HepG2 (cell line): Measurements from ENCODE around the gene WHAMM. TPM values are rescaled to one million over a fixed set of nuclear protein-coding genes. Genes with fewer than 3 reads are reported as not detected.

Experiments used
- ATAC-seq: fragments of 200-7000 bp; cut with Tn5 transposase; 3 replicates; pipeline ENCODE4 v1.9.1; 2020; ENCODE audit warnings: mild to moderate bottlenecking, moderate library complexity
- BruUV-seq: library from RNA; stranded (reverse); fragments of 400-500 nt; replicated peaks from 2 replicates; lab custom pipeline; 2021; lab: Mats Ljungman, UMichigan
- CTCF ChIA-PET: fragments of 300-600 bp; formaldehyde crosslinking; extraction: SDS; loops from one replicate; lab custom pipeline; 2021; ENCODE audit warnings: low total read pairs, inconsistent platforms, low intra/inter-chr PET ratio; lab: Yijun Ruan, JAX
- POLR2A ChIA-PET: fragments of 350-600 bp; sonication (Branson Sonifier 250); formaldehyde crosslinking; loops from one replicate; lab custom pipeline; 2020; ENCODE audit warnings: antibody characterized with exemption, inconsistent platforms; lab: Yijun Ruan, JAX
- DNase-seq: peaks from one replicate; pipeline ENCODE4 v3.0.0-alpha.2; 2015; ENCODE audit warnings: low spot score
- FAIRE-seq: peaks from 3 replicates; lab custom pipeline; 2011; peaks lifted over from hg19 to GRCh38; lab: Jason Lieb, UNC
- H2AFZ ChIP-seq: one replicate; pipeline ENCODE4 v1.6.1; 2011; ENCODE audit warnings: low read length, inconsistent platforms
- H3K27ac ChIP-seq: fragments of 300-600 bp; 3 replicates; pipeline ENCODE4 v1.8.0; 2011; ENCODE audit warnings: mixed run types, mild to moderate bottlenecking, mixed read lengths, low read length, inconsistent platforms; ENCODE audit not compliant: insufficient read depth; ENCODE audit errors: extremely low read length
- H3K27me3 ChIP-seq, 2 experiments: fragments of 200-600 bp in 1 of 2; 2 replicates in 1 of 2; 3 replicates in 1 of 2; pipeline versions ENCODE4 v1.6.0 to v1.8.0; 2011; ENCODE audit warnings: low read length in 2 of 2, mild to moderate bottlenecking in 2 of 2, moderate library complexity in 2 of 2, inconsistent platforms in 1 of 2; ENCODE audit not compliant: insufficient read depth in 2 of 2, control insufficient read depth in 1 of 2
- H3K36me3 ChIP-seq, 2 experiments: fragments of 200-600 bp in 1 of 2; replicated peaks in 1 of 2; 2 replicates in 1 of 2; 3 replicates in 1 of 2; pipeline versions ENCODE4 v1.5.1 to v1.8.0; 2011; ENCODE audit warnings: low read length in 2 of 2, inconsistent platforms in 1 of 2; ENCODE audit not compliant: insufficient read depth in 2 of 2, control insufficient read depth in 1 of 2
- H3K4me1 ChIP-seq: 2 replicates; pipeline ENCODE4 v1.5.1; 2012; ENCODE audit warnings: low read length, inconsistent platforms; ENCODE audit not compliant: insufficient read depth
- H3K4me2 ChIP-seq: 2 replicates; pipeline ENCODE4 v1.6.0; 2011; ENCODE audit warnings: low read depth, low read length, inconsistent platforms
- H3K4me3 ChIP-seq, 3 experiments: fragments of 200-600 bp in 1 of 3; sonication (generic), shearing (Covaris generic) in 1 of 3; replicated peaks in 1 of 3; 2 replicates each; pipeline ENCODE4 v1.5.1; 2011 to 2016; ENCODE audit warnings: low read length in 3 of 3, inconsistent platforms in 2 of 3, low read depth in 2 of 3, mild to moderate bottlenecking in 2 of 3, control low read depth in 1 of 3, mixed read lengths in 1 of 3; ENCODE audit not compliant: insufficient read depth in 1 of 3
- H3K79me2 ChIP-seq: one replicate; pipeline ENCODE4 v1.6.1; 2011; ENCODE audit warnings: low read length, inconsistent platforms; ENCODE audit not compliant: insufficient read depth
- H3K9ac ChIP-seq: 2 replicates; pipeline ENCODE4 v1.6.0; 2011; ENCODE audit warnings: mild to moderate bottlenecking, low read depth, low read length, inconsistent platforms; ENCODE audit not compliant: insufficient read depth
- H3K9me3 ChIP-seq: 2 replicates; pipeline ENCODE4 v1.5.1; 2012; ENCODE audit warnings: mild to moderate bottlenecking, low read length
- H4K20me1 ChIP-seq: 2 replicates; pipeline ENCODE4 v1.6.0; 2011; ENCODE audit warnings: inconsistent platforms, mild to moderate bottlenecking, low read length, moderate library complexity; ENCODE audit not compliant: insufficient read depth
- CSRNP2 ChIP-seq: sonication (generic); formaldehyde crosslinking; conservative IDR thresholded peaks from 2 replicates; pipeline ENCODE4 v1.8.0; 2022; ENCODE audit warnings: low read depth, missing genetic modification reagents
- EHMT2 ChIP-seq: fragments of 200-600 bp; sonication (generic); IDR thresholded peaks from 2 replicates; pipeline ENCODE4 v1.7.0; 2017; ENCODE audit warnings: antibody characterized with exemption, low read depth, low read length, borderline replicate concordance
- ISX ChIP-seq: sonication (generic); formaldehyde crosslinking; conservative IDR thresholded peaks from 2 replicates; pipeline ENCODE4 v1.5.0; 2020; ENCODE audit warnings: missing genetic modification reagents
- KIAA2018 ChIP-seq: sonication (generic); formaldehyde crosslinking; IDR thresholded peaks from 2 replicates; pipeline ENCODE4 v1.5.0; 2020; ENCODE audit warnings: mild to moderate bottlenecking, missing genetic modification reagents, borderline replicate concordance
- PATZ1 ChIP-seq: sonication (generic); formaldehyde crosslinking; IDR thresholded peaks from 2 replicates; pipeline ENCODE4 v1.4.0; 2020; ENCODE audit warnings: missing genetic modification reagents
- SMC3 ChIP-seq: IDR thresholded peaks from 2 replicates; pipeline ENCODE4 v1.6.1; 2011; ENCODE audit warnings: low read length, improper control_type of control experiment
- ZBTB14 ChIP-seq: sonication (generic); formaldehyde crosslinking; IDR thresholded peaks from 2 replicates; pipeline ENCODE4 v1.4.0; 2020; ENCODE audit warnings: missing genetic modification reagents
- ZNF513 ChIP-seq: sonication (generic); formaldehyde crosslinking; conservative IDR thresholded peaks from 2 replicates; pipeline ENCODE4 v1.5.0; 2020; ENCODE audit warnings: missing genetic modification reagents
- WGBS: methylation state at CpG from one replicate; pipeline ENCODE4 v1.1.6; 2017; ENCODE audit warnings: low lambda C conversion rate; 5-methylcytosine and 5-hydroxymethylcytosine counted together
- in situ Hi-C: cut with HindIII; loops from 2 replicates; pipeline ENCODE4 v1.10.0; 2017; ENCODE audit warnings: low pct_unique_long_range_greater_than_20kb; ENCODE audit not compliant: extremely low pct_ligation_motif_present
- intact Hi-C: fragments of 100-400 bp; cut with micrococcal nuclease; formaldehyde crosslinking; loops from one replicate; pipeline ENCODE4 v1.10.0; 2022; ENCODE audit not compliant: unreplicated experiment
- polyA plus RNA-seq, 8 experiments: library from polyadenylated mRNA; depleted of rRNA in 3 of 8; stranded (reverse) in 7 of 8; unstranded in 1 of 8; fragments of >200 nt; fragmentation: Illumina TruSeq in 4 of 8; extraction: Trizol in 4 of 8; gene quantifications; 2 replicates each; pipeline versions ENCODE4 v1.2.1 to v1.2.3, GENCODE V29; 2011 to 2016; ENCODE audit warnings: low read depth in 4 of 8, missing spikeins in 1 of 8, mixed read lengths in 1 of 8; ENCODE audit not compliant: insufficient read depth in 1 of 8
- total RNA-seq, 5 experiments: library from RNA; depleted of rRNA; stranded (reverse); fragments of >200 nt; fragmentation: Illumina TruSeq; extraction: Trizol; gene quantifications; 2 replicates each; pipeline ENCODE4 v1.2.3, GENCODE V29; 2016; ENCODE audit warnings: low read depth in 1 of 5

WHAMM gene
- total and polyA plus RNA-seq, 2 of the 13 experiments (the other 11 are each of a cell fraction or from before 2014, with no cell fraction given), result 2.9 to 3.0 TPM

- WGBS, result 89% methylated on average over 5 of the region's 5 CpGs
- Histone ChIP-seq H4K20me1 (no peaks in the 10 kb centered on the region), H3K27ac (no peak overlapping the region), H3K4me2 (no peak overlapping the region), H3K79me2 (no peaks in the 10 kb centered on the region), H3K4me1 (peaks cover 24% of the 10 kb centered on the region), H3K27me3 (no peaks in the 10 kb centered on the region), H3K4me3 (no peak overlapping the region), H3K9ac (no peak overlapping the region), H2AFZ (no peak overlapping the region), H3K9me3 (no peaks in the 10 kb centered on the region), H3K36me3 (peaks cover 17 to 72% of the 10 kb centered on the region in 2 experiments)
- in situ Hi-C loops, result no loop called here
- no peak for ATAC-seq
- DNase-seq, result no peak
- ChIA-PET POLR2A (interaction anchor here (0.8 kb wide), 1 partner anchor 82 kb away, joined by 3 read pairs; no protein-coding TSS in a partner anchor), CTCF (no interaction called here)
- BruUV-seq, result no TSS peak
- intact Hi-C loops, result no loop called here
- FAIRE-seq, result no peak
- TF ChIP-seq ZNF513 (CRISPR knock-in tag), result no peak
- no peak for TF ChIP-seq KIAA2018 (CRISPR knock-in tag)
- no peak for TF ChIP-seq ZBTB14 (CRISPR knock-in tag)
- TF ChIP-seq CSRNP2 (CRISPR knock-in tag), result no peak
- no peak for TF ChIP-seq EHMT2
- TF ChIP-seq ISX (CRISPR knock-in tag), result no peak
- no peak for TF ChIP-seq PATZ1
- no peak for TF ChIP-seq SMC3
Measured at GRCh38 chr15:82831894-82832600, 22.6 kb downstream of the WHAMM start.
